Endodermal cell (in vitro differentiated cells): ENCODE data around the gene HHAT. TPM values are rescaled to one million over a fixed set of nuclear protein-coding genes. Genes with fewer than 3 reads are reported as not detected.

Experiments used
- DNase-seq: peaks from one replicate; pipeline ENCODE4 v3.0.0-alpha.2; 2017
- H3K27ac ChIP-seq: 2 replicates; pipeline ENCODE4 v1.5.1; 2013; ENCODE audit warnings: mild to moderate bottlenecking, low read depth, low read length, moderate library complexity
- H3K27me3 ChIP-seq: 2 replicates; pipeline ENCODE4 v1.6.1; 2013; ENCODE audit warnings: mild to moderate bottlenecking, low read length, moderate library complexity; ENCODE audit not compliant: insufficient read depth, control insufficient read depth, poor library complexity, severe bottlenecking
- H3K36me3 ChIP-seq: 2 replicates; pipeline ENCODE4 v1.7.0; 2013; ENCODE audit warnings: mild to moderate bottlenecking, low read length, moderate library complexity; ENCODE audit not compliant: control insufficient read depth, insufficient read depth
- H3K4me1 ChIP-seq: one replicate; pipeline ENCODE4 v1.7.0; 2013; ENCODE audit warnings: low read length; ENCODE audit not compliant: control insufficient read depth, insufficient read depth
- H3K4me3 ChIP-seq: 2 replicates; pipeline ENCODE4 v1.5.1; 2013; ENCODE audit warnings: mild to moderate bottlenecking, low read length, moderate library complexity
- H3K9ac ChIP-seq: 2 replicates; pipeline ENCODE4 v1.6.1; 2013; ENCODE audit warnings: mild to moderate bottlenecking, low read length, moderate library complexity; ENCODE audit not compliant: poor library complexity, severe bottlenecking; ENCODE audit errors: extremely low read depth
- H3K9me3 ChIP-seq: 2 replicates; pipeline ENCODE4 v1.6.1; 2013; ENCODE audit warnings: mild to moderate bottlenecking, low read length, moderate library complexity; ENCODE audit not compliant: control insufficient read depth
- H3K27ac Mint-ChIP-seq: 2 replicates; pipeline ENCODE4 v1.8.0; 2020; ENCODE audit warnings: mixed read lengths
- H3K27me3 Mint-ChIP-seq: 2 replicates; pipeline ENCODE4 v1.8.0; 2021; ENCODE audit warnings: mild to moderate bottlenecking, mixed read lengths; ENCODE audit not compliant: insufficient read depth
- H3K36me3 Mint-ChIP-seq: 2 replicates; pipeline ENCODE4 v1.8.0; 2020; ENCODE audit warnings: low read depth, mixed read lengths
- H3K4me1 Mint-ChIP-seq: 2 replicates; pipeline ENCODE4 v1.8.0; 2020; ENCODE audit warnings: mixed read lengths
- H3K4me3 Mint-ChIP-seq: 2 replicates; pipeline ENCODE4 v1.8.0; 2020; ENCODE audit warnings: mild to moderate bottlenecking, moderate library complexity, mixed read lengths
- H3K9me3 Mint-ChIP-seq: 2 replicates; pipeline ENCODE4 v1.8.0; 2020; ENCODE audit warnings: mild to moderate bottlenecking, mixed read lengths
- WGBS, 2 experiments: methylation state at CpG; one replicate each; pipeline versions ENCODE4 v1.1.5 to v1.1.7; 2013; ENCODE audit warnings: missing lambda C conversion rate in 2 of 2, mixed read lengths in 1 of 2; ENCODE audit not compliant: insufficient coverage in 1 of 2, insufficient read length in 1 of 2; 5-methylcytosine and 5-hydroxymethylcytosine counted together
- total RNA-seq, 2 donors: library from RNA; stranded (reverse); fragmentation: NEBNext Ultra II Directional in 1 of 2; extraction: Animal tissue kit (Norgen Biotek cat#: 25700) in 1 of 2; gene quantifications; 2 replicates in 1 of 2; 3 replicates in 1 of 2; pipeline ENCODE4 v1.2.1, GENCODE V29; 2021
- TF ChIP-seq, protein P1 (sequence below): fragments of 200-600 bp; sonication (generic); conservative IDR thresholded peaks from 2 replicates; pipeline ENCODE4 v1.5.0; 2021; ENCODE audit warnings: antibody characterized with exemption, mild to moderate bottlenecking

HHAT gene
- total RNA-seq, 2 donors from 2014 or later = 6.9 to 9.8 TPM

DNA sequence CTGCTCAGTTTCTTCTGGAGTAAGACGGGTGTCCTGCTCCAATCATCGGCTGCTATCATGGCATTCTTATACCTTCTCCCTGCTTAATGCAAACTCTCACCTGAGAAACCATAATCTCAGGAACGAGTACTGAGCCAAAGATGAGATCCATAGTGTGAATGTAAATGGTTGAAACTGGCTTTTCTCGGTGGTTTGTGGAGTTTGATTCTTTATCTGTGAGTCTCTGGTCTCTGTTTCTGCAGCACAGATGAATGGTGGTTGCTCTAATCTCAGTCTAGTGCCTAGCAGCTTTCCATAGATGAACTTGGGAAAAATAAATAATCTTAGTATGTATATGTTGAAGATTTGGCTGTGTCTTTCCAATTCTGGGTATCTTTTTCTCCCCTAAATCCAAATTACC lies 274.4 kb downstream of the HHAT start:
- H3K27me3 Mint-ChIP-seq = no peaks in the 10 kb centered on the region
- TF ChIP-seq, protein P1, sequence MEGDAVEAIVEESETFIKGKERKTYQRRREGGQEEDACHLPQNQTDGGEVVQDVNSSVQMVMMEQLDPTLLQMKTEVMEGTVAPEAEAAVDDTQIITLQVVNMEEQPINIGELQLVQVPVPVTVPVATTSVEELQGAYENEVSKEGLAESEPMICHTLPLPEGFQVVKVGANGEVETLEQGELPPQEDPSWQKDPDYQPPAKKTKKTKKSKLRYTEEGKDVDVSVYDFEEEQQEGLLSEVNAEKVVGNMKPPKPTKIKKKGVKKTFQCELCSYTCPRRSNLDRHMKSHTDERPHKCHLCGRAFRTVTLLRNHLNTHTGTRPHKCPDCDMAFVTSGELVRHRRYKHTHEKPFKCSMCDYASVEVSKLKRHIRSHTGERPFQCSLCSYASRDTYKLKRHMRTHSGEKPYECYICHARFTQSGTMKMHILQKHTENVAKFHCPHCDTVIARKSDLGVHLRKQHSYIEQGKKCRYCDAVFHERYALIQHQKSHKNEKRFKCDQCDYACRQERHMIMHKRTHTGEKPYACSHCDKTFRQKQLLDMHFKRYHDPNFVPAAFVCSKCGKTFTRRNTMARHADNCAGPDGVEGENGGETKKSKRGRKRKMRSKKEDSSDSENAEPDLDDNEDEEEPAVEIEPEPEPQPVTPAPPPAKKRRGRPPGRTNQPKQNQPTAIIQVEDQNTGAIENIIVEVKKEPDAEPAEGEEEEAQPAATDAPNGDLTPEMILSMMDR = no peak
- H3K9me3 Mint-ChIP-seq = no peaks in the 10 kb centered on the region
- no peak overlapping the region for H3K9ac ChIP-seq
- H3K36me3 Mint-ChIP-seq = no peaks in the 10 kb centered on the region
- 86% methylated on average over 4 of the region's 4 CpGs; no CpG with 5 or more reads in 1 of the 2 experiments for WGBS, 2 experiments
- no peak overlapping the region for H3K4me3 ChIP-seq
- H3K27me3 ChIP-seq = no peaks in the 10 kb centered on the region
- H3K27ac ChIP-seq = no peak overlapping the region
- no peak for DNase-seq
- H3K27ac Mint-ChIP-seq = no peak overlapping the region
- no peaks in the 10 kb centered on the region for H3K9me3 ChIP-seq
- no peaks in the 10 kb centered on the region for H3K4me1 Mint-ChIP-seq
- H3K4me1 ChIP-seq = no peaks in the 10 kb centered on the region
- no peak overlapping the region for H3K4me3 Mint-ChIP-seq
- no peaks in the 10 kb centered on the region for H3K36me3 ChIP-seq

DNA sequence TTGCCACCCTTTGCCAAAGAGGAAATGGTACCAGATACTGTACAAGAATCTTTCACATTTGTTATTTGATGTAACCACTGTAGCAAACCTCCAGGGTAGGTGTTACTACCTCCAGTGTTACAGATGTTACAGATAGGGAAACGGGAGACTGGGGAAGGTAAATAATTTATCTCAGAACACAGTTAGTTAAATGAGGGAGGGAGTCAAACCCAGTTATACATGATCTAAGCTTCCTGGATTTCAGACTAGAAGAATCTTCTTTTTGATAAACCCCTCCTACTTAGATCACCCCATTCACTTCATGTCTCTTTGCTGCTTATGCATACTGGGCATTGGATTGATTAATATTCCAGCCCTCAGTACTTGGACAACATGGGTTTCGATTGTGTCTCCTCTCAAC lies 276.4 kb downstream of the HHAT start:
- no peak overlapping the region for H3K27ac Mint-ChIP-seq
- no peaks in the 10 kb centered on the region for H3K4me1 Mint-ChIP-seq
- Histone ChIP-seq H3K9me3 (no peaks in the 10 kb centered on the region), H3K27me3 (no peaks in the 10 kb centered on the region), H3K4me1 (no peaks in the 10 kb centered on the region), H3K4me3 (no peak overlapping the region), H3K36me3 (no peaks in the 10 kb centered on the region), H3K27ac (no peak overlapping the region), H3K9ac (no peak overlapping the region)
- H3K36me3 Mint-ChIP-seq = no peaks in the 10 kb centered on the region
- H3K27me3 Mint-ChIP-seq = no peaks in the 10 kb centered on the region
- TF ChIP-seq, protein P1 = no peak
- no peak for DNase-seq
- no peaks in the 10 kb centered on the region for H3K9me3 Mint-ChIP-seq
- H3K4me3 Mint-ChIP-seq = no peak overlapping the region
- WGBS, 2 experiments = 48 to 100% methylated on average over 1 to 2 of the region's 2 CpGs

DNA sequence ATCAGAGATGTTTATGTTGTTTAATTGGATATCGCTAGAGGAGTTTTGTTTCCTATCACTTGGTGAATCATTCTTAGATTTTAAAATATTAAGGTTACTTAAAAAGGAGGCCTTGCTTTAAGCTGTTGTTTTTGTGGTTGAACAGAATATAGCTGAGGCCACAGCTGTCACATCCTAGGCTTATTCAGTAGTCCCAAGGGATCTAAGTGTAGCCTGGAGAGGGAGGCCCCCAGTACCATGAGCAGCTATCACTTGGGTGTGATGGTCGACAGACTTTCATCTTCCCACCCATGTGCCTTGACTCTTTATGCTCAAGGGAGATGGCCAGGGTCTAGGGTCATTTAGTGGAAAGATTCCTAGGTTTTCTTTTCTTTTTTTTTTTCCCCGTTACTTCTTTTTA lies 278.7 kb downstream of the HHAT start:
- Mint-ChIP-seq H3K27ac (no peak overlapping the region), H3K4me1 (no peaks in the 10 kb centered on the region), H3K27me3 (no peaks in the 10 kb centered on the region), H3K4me3 (no peak overlapping the region), H3K9me3 (no peaks in the 10 kb centered on the region), H3K36me3 (no peaks in the 10 kb centered on the region)
- Histone ChIP-seq H3K27me3 (no peaks in the 10 kb centered on the region), H3K9ac (no peak overlapping the region), H3K4me3 (no peak overlapping the region), H3K9me3 (no peaks in the 10 kb centered on the region), H3K4me1 (no peaks in the 10 kb centered on the region), H3K36me3 (no peaks in the 10 kb centered on the region), H3K27ac (no peak overlapping the region)
- WGBS, 2 experiments = 80 to 100% methylated on average over 1 to 2 of the region's 3 CpGs
- DNase-seq = no peak
- TF ChIP-seq, protein P1 = no peak
